GM18868 (cell line): ENCODE results near the gene NKPD1.

Experiments
- ATAC-seq: cut with Tn5 transposase; IDR thresholded peaks from one replicate; pipeline ENCODE4 v1.9.1; 2021; ENCODE audit warnings: mild to moderate bottlenecking, moderate library complexity; ENCODE audit not compliant: unreplicated experiment

The NKPD1 gene

DNA sequence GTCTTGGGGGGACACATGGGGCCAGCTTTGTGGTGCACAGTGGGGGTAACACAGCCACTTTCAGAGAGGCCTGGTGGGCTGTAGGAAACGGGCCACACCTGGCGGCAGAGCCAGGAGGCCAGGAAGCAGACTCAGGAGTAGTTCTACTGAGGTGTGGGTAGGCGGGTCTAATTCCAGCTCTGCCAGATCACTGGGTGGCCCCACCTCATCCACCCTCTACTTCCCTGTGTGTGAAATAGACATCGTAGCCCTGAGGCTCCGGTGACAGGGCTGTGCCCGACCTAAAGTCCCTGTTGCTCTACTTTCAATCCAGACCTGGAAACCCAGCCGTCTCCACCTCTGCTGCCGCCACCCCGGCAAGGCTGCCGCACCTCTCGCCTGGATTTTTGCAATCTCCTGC lies 4.0 kb downstream of the NKPD1 start:
- ATAC-seq: no peak

DNA sequence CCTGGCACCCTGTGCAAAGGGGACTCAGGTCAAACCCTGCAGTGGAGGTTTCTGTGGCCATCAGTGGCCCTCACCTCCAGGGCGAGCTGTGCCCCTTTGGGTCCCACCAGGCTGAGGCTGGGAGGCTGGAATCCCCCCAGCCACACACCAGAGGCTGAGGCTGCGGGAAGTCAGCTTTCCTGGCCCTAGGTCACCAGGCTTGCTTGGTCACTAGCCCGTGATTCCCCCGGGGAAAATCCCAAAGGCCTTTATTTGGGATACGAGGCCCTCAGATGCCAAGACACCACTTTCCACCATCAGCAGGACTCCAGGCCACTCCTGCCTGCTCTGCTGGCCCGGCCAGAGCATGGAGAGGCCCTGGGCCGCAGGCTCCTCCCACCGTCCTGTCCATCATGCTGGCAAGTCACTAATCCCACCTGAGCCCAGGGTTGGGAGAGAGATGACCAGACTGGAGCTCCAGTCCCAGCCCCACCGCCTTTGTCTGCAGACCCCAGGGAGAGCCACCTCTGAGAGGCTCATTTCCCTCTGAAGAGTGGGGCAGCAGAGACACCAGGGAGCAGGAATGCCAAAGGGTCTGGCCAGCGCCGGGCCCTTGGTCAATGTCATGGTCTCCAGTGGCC lies 4.7 kb downstream of the NKPD1 start:
- no peak for ATAC-seq

DNA sequence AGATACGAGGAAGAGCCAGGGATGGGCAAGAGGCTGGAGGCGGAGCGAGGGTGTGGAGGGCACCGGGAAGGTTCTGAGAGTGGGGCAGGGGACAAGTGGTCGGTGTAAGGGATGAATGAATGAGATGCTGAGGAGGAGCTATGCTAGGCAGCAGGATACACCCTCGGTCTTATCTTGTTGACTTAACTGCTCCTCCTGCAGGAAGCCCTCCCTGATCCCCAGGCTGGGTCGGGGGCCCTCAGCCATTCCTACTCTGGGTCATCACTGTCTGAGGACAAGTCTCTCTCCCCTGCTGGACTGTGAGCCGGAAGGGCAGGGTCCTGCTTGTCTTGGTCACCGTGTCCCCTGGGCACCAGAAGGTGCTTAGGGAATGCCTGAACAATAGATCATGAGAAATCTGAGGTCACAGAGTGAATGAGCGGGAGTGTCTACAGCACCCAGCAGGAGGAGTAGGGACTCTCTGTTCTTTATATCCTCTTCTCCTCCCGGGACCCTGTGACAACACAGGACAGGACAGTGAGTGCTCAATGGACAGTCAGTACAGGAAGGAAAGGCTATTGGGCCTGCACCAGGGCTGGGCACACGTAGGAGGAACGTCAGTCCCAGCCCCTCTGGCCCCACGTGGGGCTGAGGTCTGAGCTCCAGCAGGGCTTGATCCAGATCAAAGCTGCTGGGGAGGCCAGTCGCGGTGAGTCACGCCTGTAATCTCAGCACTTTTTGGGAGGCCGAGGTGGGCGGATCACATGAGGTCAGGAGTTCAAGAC lies 6.5 kb downstream of the NKPD1 start:
- ATAC-seq: no peak

DNA sequence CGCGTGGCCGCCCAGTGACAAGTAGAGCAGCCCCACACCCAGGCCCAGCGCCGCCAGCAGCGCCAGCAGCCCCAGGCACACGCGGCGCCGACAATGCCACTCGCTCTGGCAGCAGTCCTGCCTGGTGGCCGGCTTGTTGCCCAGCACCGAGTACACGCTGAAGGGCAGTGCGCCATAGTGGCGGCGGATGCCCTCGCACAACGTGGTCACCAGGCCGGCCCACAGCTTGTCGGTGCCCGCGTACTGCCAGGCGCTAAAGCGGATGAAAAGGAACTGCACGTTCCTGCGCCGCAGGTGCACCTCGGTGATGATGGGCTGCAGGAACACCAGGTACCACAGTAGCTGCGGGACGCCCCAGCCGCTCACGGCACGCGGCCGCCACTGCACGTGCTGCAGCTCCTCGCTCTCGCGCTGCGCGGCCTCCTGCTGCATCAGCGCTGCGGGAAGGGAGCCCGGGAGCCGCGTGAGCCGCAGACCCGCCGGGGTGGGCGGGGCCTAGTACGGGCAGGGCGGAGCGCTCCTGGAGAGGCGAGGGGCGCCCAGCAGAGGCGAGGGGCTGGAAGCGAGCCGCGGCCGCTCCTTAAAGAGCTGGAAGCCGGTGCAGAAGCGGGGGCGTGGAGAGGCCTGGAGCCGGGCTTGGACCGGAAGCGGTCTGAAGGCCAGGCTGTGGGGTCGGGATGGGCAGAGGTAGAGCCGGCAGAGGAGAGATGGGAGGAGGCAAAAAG lies 7.3 kb downstream of the NKPD1 start:
- no peak for ATAC-seq

DNA sequence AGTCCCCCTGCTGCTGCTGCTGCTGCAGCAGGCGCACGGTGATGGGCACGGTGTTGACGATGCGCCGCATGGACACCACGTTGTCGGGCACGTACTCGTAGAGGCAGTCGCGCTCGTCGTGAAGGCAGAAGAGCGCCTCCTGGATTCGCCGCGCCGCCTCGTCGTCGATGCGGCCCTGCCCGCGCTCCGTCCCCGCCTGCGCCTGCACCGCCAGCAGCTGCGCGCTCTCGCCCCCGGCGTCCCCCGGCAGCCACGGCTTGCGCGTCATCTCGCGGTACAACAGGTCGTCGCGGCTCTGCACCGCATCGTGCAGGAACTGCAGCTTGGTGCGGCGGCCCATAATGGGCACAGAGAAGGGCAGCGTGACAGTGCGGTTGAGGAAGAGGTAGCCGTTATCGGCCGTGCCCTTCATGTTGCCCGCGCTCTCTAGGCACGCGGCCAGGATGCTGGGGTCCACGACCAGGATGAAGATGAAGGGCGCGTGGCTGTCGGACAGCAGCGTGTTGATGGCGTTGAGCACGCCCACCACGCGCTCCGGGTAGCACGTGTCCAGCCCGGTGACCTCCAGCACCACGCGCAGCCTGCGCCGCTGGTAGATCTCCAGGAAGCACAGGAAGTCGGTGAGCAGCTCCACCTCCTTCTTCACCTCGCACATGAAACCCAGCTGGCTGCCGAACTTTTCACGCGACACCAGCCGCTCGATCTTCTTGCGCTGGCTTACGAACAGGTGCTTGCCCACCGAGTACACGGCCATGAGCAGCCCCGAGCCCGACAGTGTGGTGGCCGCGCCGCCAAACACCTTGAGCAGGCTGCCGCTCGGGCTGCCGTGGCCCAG lies 8.1 kb downstream of the NKPD1 start:
- ATAC-seq: no peak

DNA sequence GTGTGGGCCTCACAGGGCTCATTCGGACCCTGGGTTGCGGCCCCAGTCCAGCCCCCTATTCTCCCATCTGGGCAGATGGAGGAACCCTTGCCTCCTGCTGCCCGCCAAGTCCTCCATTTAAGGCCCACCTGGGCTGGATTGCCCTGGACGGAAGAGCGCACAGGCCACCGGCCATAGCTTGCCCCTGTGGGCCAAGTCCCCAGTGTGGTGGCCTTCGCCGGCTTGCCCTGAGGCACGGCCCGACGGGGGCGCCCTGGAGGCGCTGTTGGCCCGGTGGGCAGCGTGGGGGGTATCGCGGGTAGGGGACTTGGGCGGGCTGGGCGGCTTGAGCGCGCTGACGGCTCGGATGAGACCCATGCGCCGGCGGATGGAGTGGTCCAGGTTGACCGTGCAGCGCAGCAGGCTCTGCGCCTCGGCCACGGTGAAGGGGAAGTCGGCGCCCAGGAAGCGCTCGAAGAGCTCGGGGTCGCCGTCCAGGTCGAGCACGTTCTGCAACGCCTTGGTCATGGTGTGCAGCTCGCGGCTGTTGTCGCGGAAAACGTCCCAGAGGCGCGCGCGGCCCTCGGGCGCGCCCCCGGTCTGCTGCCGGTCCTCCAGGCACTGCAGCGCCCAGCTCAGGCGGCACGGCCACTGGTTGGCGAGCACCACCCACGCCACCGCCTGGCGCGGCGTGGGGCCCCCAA lies 8.8 kb downstream of the NKPD1 start:
- no peak for ATAC-seq

DNA sequence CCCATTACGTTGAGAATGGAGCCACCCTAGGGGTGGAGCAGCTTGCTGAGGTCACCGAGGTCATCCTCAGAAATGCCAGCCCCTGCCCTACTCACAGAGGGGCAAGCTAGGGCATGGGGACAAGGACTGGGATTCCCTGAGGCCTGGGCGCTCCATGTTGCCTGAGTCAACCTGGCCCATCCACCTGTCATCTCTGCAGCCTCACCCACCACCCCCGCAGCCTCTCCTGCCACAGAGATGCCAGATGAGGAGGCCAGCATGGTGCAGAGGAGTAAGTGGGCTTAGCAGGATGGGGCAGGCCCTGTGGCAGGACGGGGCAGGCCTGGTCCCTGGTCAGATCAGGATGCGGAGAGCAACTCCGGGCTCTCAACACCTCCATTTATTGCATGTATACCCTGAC lies 9.5 kb downstream of the NKPD1 start:
- no peak for ATAC-seq

DNA sequence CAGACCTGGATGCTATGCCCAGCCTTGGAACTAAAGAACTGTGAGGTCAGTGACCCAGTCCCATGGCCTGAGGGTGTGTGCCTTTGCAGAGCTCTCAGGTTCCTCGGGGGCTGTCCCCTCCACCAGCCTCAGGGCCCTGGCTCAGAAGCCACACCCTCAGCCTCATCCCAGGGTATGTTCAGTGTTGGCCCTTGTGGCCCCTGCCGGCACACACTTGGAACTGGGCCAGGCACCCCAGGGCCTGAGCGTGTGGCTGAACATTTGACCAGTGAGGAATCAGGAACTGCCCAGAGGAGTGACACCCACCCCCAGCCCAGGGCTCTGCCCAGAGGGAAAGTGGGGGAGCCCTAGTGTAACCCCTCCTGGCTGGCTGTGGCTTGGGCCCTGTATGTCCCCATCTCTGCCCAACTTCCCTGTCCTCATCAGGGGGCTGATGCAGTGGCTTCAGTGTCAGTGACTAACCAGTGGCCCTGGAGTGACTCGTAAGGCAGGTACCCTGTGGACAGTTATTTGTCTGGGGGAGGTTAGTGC lies 10.0 kb downstream of the NKPD1 start:
- ATAC-seq: no peak

DNA sequence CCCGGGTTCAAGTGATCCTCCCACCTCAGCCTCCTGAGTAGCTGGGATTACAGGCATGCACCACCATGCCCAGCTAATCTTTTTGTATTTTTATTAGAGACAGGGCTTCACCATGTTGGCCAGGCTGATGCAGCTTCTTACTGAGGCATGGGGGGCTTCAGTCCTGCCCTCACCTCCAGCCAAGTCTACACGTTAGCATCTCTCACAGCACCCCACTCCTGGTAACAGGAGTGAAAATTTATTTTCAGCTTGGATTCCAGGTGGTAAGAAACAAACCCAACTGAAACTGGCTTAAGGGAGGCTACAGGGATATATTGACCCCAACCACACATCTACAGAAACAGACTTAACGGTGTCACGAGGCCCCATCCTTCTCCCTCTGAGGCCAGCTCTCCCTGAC lies 10.6 kb downstream of the NKPD1 start:
- ATAC-seq: no peak

DNA sequence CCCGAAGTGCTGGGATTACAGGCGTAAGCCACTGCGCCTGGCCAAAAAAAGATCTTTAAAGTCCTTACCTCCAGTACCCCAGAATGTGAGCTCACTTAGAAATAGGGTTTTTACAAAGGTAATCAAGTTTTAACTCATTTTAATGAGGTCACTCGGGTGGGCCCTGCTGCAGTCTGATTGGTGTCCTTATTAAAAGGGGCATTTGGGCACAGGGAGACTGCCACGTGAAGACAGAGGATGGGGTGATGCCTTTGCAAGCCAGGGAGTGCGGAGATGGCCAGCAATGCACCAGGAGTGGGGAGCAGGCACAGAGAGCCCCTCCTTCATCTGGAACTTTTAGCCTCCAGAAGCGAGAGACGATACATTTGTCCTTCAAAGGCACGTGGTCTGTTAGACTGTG lies 11.7 kb downstream of the NKPD1 start:
- ATAC-seq: no peak

DNA sequence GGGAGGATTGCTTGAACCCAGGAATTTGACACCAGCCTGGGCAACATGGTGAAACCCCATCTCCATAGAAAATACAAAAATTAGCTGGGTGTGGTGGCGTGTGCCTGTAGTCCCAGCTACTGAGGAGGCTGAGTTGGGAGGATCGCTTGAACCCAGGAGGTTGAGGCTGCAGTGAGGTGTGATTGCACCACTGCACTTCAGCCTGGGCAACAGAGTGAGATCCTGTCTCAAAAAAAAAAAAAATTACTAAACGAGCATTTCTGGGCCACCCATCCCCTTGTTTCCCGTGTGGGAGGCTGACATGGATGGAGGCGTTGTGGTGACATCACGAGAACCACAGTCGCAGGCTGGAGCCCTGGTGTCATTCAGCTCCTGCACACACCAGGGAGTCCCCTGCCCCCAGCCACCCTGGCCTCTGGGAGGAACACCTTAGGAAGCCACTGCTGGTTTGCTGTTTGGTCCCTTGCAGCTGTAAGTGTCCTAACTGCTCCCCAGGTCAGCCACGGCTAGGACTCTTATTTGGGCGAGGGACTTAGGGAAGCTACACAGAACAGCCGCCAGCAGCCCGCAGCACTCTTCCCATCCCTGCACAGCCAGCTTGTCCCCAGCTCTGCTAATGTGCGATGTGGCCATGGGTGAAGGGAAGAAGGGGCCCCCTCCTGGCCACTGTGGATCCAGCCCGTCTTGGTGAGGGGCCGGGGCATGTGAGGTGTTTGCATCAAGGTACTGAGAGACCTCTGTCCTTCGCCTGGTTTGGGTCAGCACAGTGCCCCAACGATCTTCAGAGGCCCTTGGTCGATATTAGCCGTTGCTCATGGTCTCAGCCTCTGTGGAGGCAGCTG lies 12.7 kb downstream of the NKPD1 start:
- no peak for ATAC-seq

DNA sequence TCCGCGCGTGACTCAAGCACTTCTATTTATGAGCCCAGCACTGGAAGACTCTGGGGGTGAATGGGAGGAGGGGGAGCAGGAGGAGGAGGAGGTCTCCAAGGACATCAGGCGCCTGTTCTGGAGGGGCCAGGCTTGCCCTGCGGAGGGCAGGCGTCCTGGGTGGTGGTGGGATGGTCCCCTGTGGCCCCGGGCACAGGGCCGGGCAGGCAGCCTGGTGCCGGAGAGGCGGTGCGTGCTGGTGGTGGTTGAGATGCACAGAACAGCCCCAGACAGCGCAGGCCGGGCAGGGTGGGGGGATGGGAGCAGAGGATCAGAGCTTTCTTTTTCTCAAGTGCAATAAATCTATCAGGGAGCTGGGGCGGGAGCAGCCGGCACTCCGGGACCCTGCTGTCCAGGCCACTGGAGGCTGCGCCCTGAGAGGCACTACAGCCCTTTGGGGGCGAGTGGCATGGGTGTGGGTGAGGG lies 14.0 kb downstream of the NKPD1 start:
- ATAC-seq: no peak

DNA sequence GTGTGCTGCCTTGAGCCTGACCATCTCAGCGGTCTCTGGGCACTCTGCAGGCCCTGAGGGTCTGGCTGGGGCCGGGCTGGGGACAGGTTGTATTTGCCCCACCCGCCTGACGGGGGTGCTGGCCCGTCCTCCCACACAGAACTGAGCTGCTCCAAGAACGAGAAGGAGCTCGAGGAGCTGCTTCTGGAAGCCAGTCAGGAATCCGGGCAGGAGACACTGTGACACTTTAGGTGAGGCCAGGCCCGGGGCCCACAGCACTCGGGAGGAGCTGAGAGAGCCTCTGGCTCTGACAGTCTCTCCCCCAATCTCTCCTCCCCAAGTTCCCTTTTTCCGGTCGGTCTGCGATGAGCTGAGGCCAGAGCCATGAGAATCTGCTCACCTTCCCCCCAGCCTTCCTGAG lies 14.5 kb downstream of the NKPD1 start:
- no peak for ATAC-seq

DNA sequence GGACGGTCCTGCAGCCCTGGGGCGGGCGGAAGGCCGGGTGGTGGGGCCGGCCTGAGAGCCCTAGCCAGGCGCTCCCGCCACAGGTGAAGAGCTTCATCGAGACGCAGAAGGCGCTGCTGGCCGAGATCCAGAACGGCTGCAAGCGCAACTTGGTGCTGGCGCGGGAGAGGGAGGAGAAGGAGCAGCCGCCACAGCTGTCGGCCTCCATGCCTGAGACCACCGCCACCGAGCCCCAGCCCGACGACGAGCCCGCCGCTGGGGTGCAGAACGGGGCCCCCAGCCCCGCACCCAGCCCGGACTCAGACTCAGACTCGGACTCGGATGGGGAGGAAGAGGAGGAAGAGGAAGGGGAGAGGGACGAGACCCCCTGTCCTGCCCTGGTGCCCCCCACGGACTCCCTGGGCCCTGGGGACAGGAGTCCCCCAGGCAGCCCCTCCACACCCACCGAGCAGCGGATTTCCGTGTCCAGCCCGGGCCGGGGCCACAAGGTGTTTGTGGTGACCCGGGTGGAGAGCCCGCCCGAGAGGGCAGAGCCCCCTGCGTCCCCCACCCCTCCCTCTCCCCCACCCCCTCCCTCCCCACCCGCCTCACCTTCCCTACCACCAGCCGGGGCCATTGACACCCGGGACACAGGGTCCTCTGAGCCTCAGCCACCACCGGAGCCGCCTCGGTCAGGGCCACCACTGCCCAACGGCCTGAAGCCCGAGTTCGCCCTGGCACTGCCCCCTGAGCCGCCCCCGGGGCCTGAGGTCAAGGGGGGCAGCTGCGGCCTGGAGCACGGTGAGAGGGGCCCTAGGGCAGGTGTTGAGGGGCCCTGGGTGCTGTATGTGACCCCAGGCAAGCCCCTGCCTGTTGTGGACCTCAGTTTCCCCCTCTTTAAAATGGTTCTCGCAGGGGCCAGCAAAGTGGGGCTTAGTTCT lies 15.3 kb downstream of the NKPD1 start:
- no peak for ATAC-seq

DNA sequence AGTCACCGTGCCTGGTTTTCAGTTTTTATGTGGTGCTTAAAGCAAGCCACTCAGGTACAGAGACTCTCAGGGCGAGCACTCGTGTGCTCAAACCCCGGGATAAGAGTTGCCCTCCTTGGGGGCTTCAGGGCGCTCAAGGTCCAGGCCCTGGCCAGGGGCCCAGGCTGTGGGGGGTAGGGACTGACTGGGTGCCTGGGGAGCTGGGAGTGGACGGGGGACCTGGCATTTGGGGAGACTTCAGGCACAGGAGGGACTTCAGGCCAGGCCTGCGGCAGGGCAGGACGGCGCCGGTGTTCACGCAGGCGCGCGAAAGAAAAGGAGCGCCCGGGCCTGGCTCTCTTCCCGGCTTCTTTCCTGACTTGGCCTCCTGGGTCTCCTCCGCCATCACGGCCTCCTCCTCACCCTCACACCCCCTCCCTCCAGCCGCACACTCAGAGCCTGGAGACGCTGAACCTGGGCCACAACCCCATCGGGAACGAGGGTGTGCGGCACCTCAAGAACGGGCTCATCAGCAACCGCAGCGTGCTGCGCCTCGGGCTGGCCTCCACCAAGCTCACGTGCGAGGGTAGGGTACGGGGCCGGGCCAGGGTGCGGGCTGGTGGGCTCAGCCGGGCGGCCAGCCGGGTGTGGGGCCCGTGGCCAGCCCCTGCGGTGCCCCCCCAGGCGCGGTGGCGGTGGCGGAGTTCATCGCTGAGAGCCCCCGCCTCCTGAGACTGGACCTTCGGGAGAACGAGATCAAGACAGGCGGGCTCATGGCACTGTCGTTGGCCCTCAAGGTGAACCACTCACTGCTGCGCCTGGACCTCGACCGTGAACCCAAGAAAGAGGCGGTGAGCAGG lies 16.1 kb downstream of the NKPD1 start:
- ATAC-seq: no peak

DNA sequence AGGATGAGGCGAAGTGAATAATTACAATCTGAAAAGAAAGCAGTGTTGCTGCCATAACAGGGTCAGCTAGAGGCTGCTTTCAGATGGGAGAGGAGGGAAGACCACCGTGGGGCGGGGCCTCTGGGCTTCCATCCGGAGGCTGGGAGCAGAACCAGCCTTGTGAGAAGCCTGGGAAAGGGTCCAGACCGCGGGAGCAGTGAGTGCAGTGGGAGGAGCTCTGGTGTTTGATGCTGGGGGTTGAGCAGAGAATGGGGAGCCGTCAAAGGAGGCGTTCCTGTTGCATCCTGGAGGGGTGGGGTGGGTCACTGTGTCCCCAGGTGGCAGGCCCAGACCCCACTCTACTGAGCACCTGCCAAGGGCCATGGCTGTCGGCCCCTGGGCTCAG lies 18.1 kb downstream of the NKPD1 start:
- ATAC-seq: no peak

DNA sequence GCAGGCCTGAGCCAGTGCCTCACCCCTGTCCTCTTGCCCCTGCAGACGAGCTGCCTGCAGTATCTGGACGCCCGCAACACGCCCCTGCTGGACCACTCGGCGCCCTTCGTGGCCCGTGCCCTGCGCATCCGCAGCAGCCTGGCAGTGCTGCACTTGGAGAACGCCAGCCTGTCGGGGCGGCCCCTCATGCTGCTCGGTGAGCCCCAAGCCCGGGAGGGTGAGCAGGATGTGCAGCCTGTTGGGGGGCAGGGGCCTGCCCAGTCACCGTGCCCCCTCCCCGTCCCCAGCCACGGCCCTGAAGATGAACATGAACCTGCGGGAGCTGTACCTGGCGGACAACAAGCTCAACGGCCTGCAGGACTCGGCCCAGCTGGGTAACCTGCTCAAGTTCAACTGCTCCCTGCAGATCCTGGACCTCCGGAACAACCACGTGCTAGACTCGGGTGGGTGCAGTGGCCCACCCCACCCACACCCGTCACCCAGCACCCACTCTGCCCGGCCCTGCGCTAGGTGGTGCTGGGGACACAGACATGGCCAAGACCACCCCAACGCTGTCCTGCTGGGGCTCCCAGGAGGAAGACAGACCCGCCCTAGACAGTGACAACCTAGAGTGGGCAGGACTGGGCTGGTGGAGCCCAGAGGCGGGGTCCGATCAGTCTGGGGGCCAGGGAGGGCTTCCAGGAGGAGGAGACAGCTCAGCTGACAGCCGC lies 18.6 kb downstream of the NKPD1 start:
- no peak for ATAC-seq
